HepG2 (cell line): Measurements from ENCODE around the gene PLPPR3. TPM values are rescaled to one million over a fixed set of nuclear protein-coding genes. Genes with fewer than 3 reads are reported as not detected.

Experiments
- ATF4 ChIP-seq, 2 experiments: fragments of 450-650 bp in 1 of 2; sonication (generic) in 1 of 2; formaldehyde crosslinking; IDR thresholded peaks; 2 replicates each; pipeline versions ENCODE4 v1.5.0 to v1.8.0; 2020 to 2022; ENCODE audit warnings: mild to moderate bottlenecking in 1 of 2, missing genetic modification reagents in 1 of 2
- ATF7 ChIP-seq, 2 experiments: fragments of 450-650 bp in 1 of 2; sonication (generic) in 1 of 2; formaldehyde crosslinking in 1 of 2; IDR thresholded peaks; 2 replicates each; pipeline versions ENCODE4 v1.4.0 to v1.6.1; 2016 to 2020; ENCODE audit warnings: antibody characterized with exemption in 1 of 2, mild to moderate bottlenecking in 1 of 2, missing genetic modification reagents in 1 of 2
- CBX2 ChIP-seq, 2 experiments: fragments of 200-600 bp in 1 of 2; sonication (generic); formaldehyde crosslinking in 1 of 2; IDR thresholded peaks; 2 replicates each; pipeline versions ENCODE4 v1.7.0 to v1.8.1; 2018 to 2022; ENCODE audit warnings: low read depth in 2 of 2, low read length in 1 of 2, mild to moderate bottlenecking in 1 of 2, missing genetic modification reagents in 1 of 2
- ELF3 ChIP-seq: IDR thresholded peaks from 2 replicates; pipeline ENCODE4 v1.6.1; 2016; ENCODE audit warnings: missing genetic modification reagents, missing compliant biosample characterization
- FOXA1 ChIP-seq, 2 experiments: fragments of 450-650 bp in 1 of 2; sonication (generic) in 1 of 2; formaldehyde crosslinking in 1 of 2; IDR thresholded peaks; 2 replicates each; pipeline versions ENCODE4 v1.4.0 to v1.6.1; 2016 to 2020; ENCODE audit warnings: missing genetic modification reagents in 1 of 2
- FOXK1 ChIP-seq: sonication (generic); formaldehyde crosslinking; IDR thresholded peaks from 2 replicates; pipeline ENCODE4 v1.4.0; 2020; ENCODE audit warnings: low read depth, missing genetic modification reagents, borderline replicate concordance
- FOXM1 ChIP-seq: sonication (generic); formaldehyde crosslinking; IDR thresholded peaks from 2 replicates; pipeline ENCODE4 v1.5.0; 2020; ENCODE audit warnings: missing genetic modification reagents
- GZF1 ChIP-seq: sonication (generic); formaldehyde crosslinking; IDR thresholded peaks from 2 replicates; pipeline ENCODE4 v1.5.1; 2020; ENCODE audit warnings: mild to moderate bottlenecking, missing genetic modification reagents
- HINFP ChIP-seq: sonication (generic); formaldehyde crosslinking; IDR thresholded peaks from 2 replicates; pipeline ENCODE4 v1.4.0; 2020; ENCODE audit warnings: low read depth, mild to moderate bottlenecking, missing genetic modification reagents
- HIVEP1 ChIP-seq: sonication (generic); formaldehyde crosslinking; IDR thresholded peaks from 2 replicates; pipeline ENCODE4 v1.4.0; 2020; ENCODE audit warnings: mild to moderate bottlenecking, missing genetic modification reagents
- HNRNPK ChIP-seq: fragments of 200-400 bp; formaldehyde crosslinking; IDR thresholded peaks from 2 replicates; pipeline ENCODE4 v1.6.1; 2018; ENCODE audit warnings: low read length, low read depth, moderate library complexity, mild to moderate bottlenecking; ENCODE audit not compliant: poor library complexity, severe bottlenecking
- MIER3 ChIP-seq: IDR thresholded peaks from 2 replicates; pipeline ENCODE4 v1.6.1; 2016; ENCODE audit warnings: missing compliant biosample characterization, borderline replicate concordance
- MYPOP ChIP-seq: sonication (generic); formaldehyde crosslinking; IDR thresholded peaks from 2 replicates; pipeline ENCODE4 v1.8.1; 2023; ENCODE audit warnings: mild to moderate bottlenecking, moderate library complexity, missing genetic modification reagents
- NFYC ChIP-seq: IDR thresholded peaks from 2 replicates; pipeline ENCODE4 v1.6.1; 2016; ENCODE audit warnings: missing genetic modification reagents, missing compliant biosample characterization
- PPARG ChIP-seq: conservative IDR thresholded peaks from 2 replicates; pipeline ENCODE4 v1.6.1; 2016; ENCODE audit warnings: missing biosample characterization, missing genetic modification reagents
- SP5 ChIP-seq: IDR thresholded peaks from 2 replicates; pipeline ENCODE4 v1.6.1; 2016; ENCODE audit warnings: low read depth, borderline replicate concordance
- SRY ChIP-seq: sonication (generic); formaldehyde crosslinking; IDR thresholded peaks from 2 replicates; pipeline ENCODE4 v1.8.0; 2022; ENCODE audit warnings: mild to moderate bottlenecking, missing genetic modification reagents
- XRCC5 ChIP-seq: fragments of 200-400 bp; formaldehyde crosslinking; optimal IDR thresholded peaks from 2 replicates; pipeline ENCODE3; 2017; ENCODE audit warnings: mild to moderate bottlenecking, low read length
- ZNF24 ChIP-seq: fragments of 450-650 bp; IDR thresholded peaks from 2 replicates; pipeline ENCODE4 v1.6.1; 2017; ENCODE audit warnings: antibody characterized with exemption, mild to moderate bottlenecking
- ZNF484 ChIP-seq: sonication (generic); formaldehyde crosslinking; IDR thresholded peaks from 2 replicates; pipeline ENCODE4 v1.5.1; 2020; ENCODE audit warnings: mild to moderate bottlenecking, low read depth, missing genetic modification reagents, borderline replicate concordance
- polyA plus RNA-seq, 8 experiments: library from polyadenylated mRNA; depleted of rRNA in 3 of 8; stranded (reverse) in 7 of 8; unstranded in 1 of 8; fragments of >200 nt; fragmentation: Illumina TruSeq in 4 of 8; extraction: Trizol in 4 of 8; gene quantifications; 2 replicates each; pipeline versions ENCODE4 v1.2.1 to v1.2.3, GENCODE V29; 2011 to 2016; ENCODE audit warnings: low read depth in 4 of 8, missing spikeins in 1 of 8, mixed read lengths in 1 of 8; ENCODE audit not compliant: insufficient read depth in 1 of 8
- total RNA-seq, 5 experiments: library from RNA; depleted of rRNA; stranded (reverse); fragments of >200 nt; fragmentation: Illumina TruSeq; extraction: Trizol; gene quantifications; 2 replicates each; pipeline ENCODE4 v1.2.3, GENCODE V29; 2016; ENCODE audit warnings: low read depth in 1 of 5
- TF ChIP-seq, protein P1 (sequence below): sonication (generic); formaldehyde crosslinking; IDR thresholded peaks from 2 replicates; pipeline ENCODE4 v1.5.1; 2020; ENCODE audit warnings: mild to moderate bottlenecking, missing genetic modification reagents, moderate library complexity

PLPPR3 gene
- total and polyA plus RNA-seq, 2 of the 13 experiments (the other 11 are each of a cell fraction or from before 2014, with no cell fraction given), result 0.07 to 0.16 TPM

DNA sequence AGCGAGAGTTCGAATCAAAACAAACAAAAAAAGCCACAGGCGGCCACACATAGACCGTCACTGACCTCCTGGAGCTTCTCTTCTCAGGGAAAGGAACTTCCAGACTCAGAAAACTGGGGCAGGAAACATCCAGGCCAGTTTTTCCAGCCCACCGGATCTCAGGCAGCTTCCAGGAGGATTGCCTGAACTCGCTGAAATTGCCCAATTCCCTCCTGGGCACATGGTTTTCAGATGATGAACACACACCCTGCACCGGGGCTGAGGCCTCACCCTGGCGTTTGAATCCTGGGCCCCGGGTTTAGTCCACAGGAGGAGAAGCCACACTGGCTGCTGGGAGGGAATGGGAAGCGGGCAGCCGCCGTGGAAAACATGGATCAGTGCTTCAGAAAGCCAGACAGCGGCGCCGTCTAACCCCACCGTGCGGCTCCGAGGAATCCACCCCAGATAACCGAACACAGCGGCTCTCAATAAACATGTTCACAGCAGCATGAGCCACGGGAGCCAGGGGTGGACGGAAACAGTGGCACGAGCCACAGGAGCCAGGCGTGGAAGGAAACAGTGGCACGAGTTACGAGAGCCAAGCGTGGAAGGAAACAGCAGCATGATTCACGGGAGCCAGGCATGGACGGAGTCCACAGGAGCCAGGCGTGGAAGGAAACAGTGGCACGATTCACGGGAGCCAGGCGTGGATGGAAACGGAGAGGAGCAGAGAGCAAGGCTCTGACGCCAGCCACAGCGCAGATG, 42.7 kb downstream of the PLPPR3 start (continued):
- TF ChIP-seq HIVEP1 (CRISPR knock-in tag), result peak; percentile 89
- no peak for TF ChIP-seq ZNF484 (CRISPR knock-in tag)
- TF ChIP-seq FOXM1 (CRISPR knock-in tag), result no peak
- peak; percentile 83 for TF ChIP-seq ELF3 (CRISPR knock-in tag)
- TF ChIP-seq HNRNPK, result no peak
- TF ChIP-seq SRY (CRISPR knock-in tag), result 0 out of 2 replicates have a peak, but pooled peaks have one; percentile 75
- TF ChIP-seq, protein P1, sequence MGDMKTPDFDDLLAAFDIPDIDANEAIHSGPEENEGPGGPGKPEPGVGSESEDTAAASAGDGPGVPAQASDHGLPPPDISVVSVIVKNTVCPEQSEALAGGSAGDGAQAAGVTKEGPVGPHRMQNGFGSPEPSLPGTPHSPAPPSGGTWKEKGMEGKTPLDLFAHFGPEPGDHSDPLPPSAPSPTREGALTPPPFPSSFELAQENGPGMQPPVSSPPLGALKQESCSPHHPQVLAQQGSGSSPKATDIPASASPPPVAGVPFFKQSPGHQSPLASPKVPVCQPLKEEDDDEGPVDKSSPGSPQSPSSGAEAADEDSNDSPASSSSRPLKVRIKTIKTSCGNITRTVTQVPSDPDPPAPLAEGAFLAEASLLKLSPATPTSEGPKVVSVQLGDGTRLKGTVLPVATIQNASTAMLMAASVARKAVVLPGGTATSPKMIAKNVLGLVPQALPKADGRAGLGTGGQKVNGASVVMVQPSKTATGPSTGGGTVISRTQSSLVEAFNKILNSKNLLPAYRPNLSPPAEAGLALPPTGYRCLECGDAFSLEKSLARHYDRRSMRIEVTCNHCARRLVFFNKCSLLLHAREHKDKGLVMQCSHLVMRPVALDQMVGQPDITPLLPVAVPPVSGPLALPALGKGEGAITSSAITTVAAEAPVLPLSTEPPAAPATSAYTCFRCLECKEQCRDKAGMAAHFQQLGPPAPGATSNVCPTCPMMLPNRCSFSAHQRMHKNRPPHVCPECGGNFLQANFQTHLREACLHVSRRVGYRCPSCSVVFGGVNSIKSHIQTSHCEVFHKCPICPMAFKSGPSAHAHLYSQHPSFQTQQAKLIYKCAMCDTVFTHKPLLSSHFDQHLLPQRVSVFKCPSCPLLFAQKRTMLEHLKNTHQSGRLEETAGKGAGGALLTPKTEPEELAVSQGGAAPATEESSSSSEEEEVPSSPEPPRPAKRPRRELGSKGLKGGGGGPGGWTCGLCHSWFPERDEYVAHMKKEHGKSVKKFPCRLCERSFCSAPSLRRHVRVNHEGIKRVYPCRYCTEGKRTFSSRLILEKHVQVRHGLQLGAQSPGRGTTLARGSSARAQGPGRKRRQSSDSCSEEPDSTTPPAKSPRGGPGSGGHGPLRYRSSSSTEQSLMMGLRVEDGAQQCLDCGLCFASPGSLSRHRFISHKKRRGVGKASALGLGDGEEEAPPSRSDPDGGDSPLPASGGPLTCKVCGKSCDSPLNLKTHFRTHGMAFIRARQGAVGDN, result peak; percentile 98
- no peak for TF ChIP-seq GZF1 (CRISPR knock-in tag)
- 0 out of 2 replicates have a peak, but pooled peaks have one; percentile 56 for TF ChIP-seq HINFP
- TF ChIP-seq XRCC5, result no peak
- peak; percentile 77 for TF ChIP-seq MYPOP (CRISPR knock-in tag)
- TF ChIP-seq ZNF24, result no peak
- TF ChIP-seq FOXA1 (IDR thresholded peaks at IDR 0.05), result no peak
- no peak for TF ChIP-seq FOXA1 (CRISPR knock-in tag; IDR thresholded peaks at IDR 0.05)
- no peak for TF ChIP-seq ATF7 (IDR thresholded peaks at IDR 0.05)
- TF ChIP-seq ATF7 (CRISPR knock-in tag; IDR thresholded peaks at IDR 0.05), result no peak
- TF ChIP-seq CBX2 (IDR thresholded peaks at IDR 0.05; ENCODE audit: low read depth, low read length), result no peak
- TF ChIP-seq CBX2 (CRISPR knock-in tag; IDR thresholded peaks at IDR 0.05; ENCODE audit: low read depth), result no peak
- 0 out of 2 replicates have a peak, but pooled peaks have one; percentile 57 for TF ChIP-seq MIER3 (CRISPR knock-in tag)
- TF ChIP-seq ATF4 (CRISPR knock-in tag; IDR thresholded peaks at IDR 0.05), result peak in 1 of 2 experiments; percentile 71; a peak in 1 of 4 replicates
- TF ChIP-seq SP5, result peak; percentile 38; the same call in 1 of the 2 replicates
- 0 out of 2 replicates have a peak, but pooled peaks have one; percentile 31 for TF ChIP-seq PPARG (CRISPR knock-in tag)
- peak; percentile 40; the same call in 1 of the 2 replicates for TF ChIP-seq NFYC (CRISPR knock-in tag)
- TF ChIP-seq FOXK1, result peak; percentile 59; the same call in 1 of the 2 replicates
